Activated CD4-positive, alpha-beta memory T cell treated with anti-CD3 and anti-CD28 coated beads for 36 hours (primary cell): ENCODE measurements around the gene LACRT. TPM values are rescaled to one million over a fixed set of nuclear protein-coding genes. Genes with fewer than 3 reads are reported as not detected.

Experiments
- CTCF ChIA-PET: fragments of 350-600 bp; sonication (Branson Sonifier 250); formaldehyde crosslinking; loops from one replicate; lab custom pipeline; 2021; ENCODE audit warnings: antibody characterized with exemption, inconsistent platforms; lab: Charles Lee
- POLR2A ChIA-PET: fragments of 350-600 bp; sonication (Branson Sonifier 250); formaldehyde crosslinking; loops from one replicate; lab custom pipeline; 2021; ENCODE audit warnings: antibody characterized with exemption; lab: Charles Lee
- DNase-seq: peaks from one replicate; pipeline ENCODE4 v3.0.0-alpha.2; 2020
- H3K27ac Mint-ChIP-seq: one replicate; pipeline ENCODE4 v1.8.0; 2021; ENCODE audit warnings: mixed read lengths
- H3K27me3 Mint-ChIP-seq: one replicate; pipeline ENCODE4 v1.8.0; 2021; ENCODE audit warnings: mixed read lengths
- H3K36me3 Mint-ChIP-seq: one replicate; pipeline ENCODE4 v1.8.0; 2021; ENCODE audit warnings: mixed read lengths
- H3K4me1 Mint-ChIP-seq: one replicate; pipeline ENCODE4 v1.8.0; 2021; ENCODE audit warnings: low read depth, mixed read lengths
- H3K4me3 Mint-ChIP-seq: one replicate; pipeline ENCODE4 v1.8.0; 2021; ENCODE audit warnings: mild to moderate bottlenecking, mixed read lengths
- H3K9me3 Mint-ChIP-seq: one replicate; pipeline ENCODE4 v1.8.0; 2021; ENCODE audit warnings: mixed read lengths
- intact Hi-C: fragments of 100-400 bp; cut with micrococcal nuclease; formaldehyde crosslinking; loops from one replicate; pipeline ENCODE4 v1.15.1; 2023
- total RNA-seq, 2 experiments: library from RNA; stranded (reverse); gene quantifications; one replicate each; pipeline ENCODE4 v1.2.3, GENCODE V29; 2021

LACRT gene
- total RNA-seq, 2 experiments from 2014 or later = not detected

GRCh38 chr12:54631988-54632728, 2.5 kb downstream of the LACRT start:
- DNase-seq = no peak
- Mint-ChIP-seq H3K9me3 (peaks cover 10% of the 10 kb centered on the region), H3K4me1 (no peaks in the 10 kb centered on the region), H3K27ac (no peak overlapping the region), H3K27me3 (peaks cover 9% of the 10 kb centered on the region), H3K36me3 (peaks cover 3% of the 10 kb centered on the region), H3K4me3 (no peak overlapping the region)
- intact Hi-C loops = no loop called here
- CTCF ChIA-PET = no interaction called here
- POLR2A ChIA-PET = no interaction called here

DNA sequence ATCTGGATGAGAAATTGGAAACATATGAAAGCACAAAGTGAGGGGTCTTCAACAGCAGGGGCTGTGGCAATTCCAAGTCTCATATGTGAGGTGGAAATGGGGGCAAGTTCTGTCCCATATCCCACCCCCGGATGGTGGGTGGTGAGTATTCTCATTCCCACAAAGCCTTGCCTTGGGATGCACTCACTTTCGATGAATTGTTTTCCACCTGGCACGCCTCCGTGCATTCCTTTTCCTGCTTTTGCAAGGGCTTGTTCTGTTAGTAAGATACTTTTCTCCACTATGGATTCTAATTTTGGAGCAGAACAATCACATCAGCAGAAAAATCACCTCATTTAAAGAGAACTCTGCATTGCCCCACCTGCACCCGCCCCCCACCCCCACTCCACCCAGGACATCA, 3.1 kb downstream of the LACRT start:
- Mint-ChIP-seq H3K4me1 (no peaks in the 10 kb centered on the region), H3K27ac (no peak overlapping the region), H3K9me3 (peaks cover 16% of the 10 kb centered on the region), H3K4me3 (no peak overlapping the region), H3K36me3 (peaks cover 3% of the 10 kb centered on the region), H3K27me3 (peaks cover 15% of the 10 kb centered on the region)
- intact Hi-C loops = no loop called here
- POLR2A ChIA-PET = no interaction called here
- no peak for DNase-seq
- CTCF ChIA-PET = interaction anchor here (0.9 to 1.7 kb wide), 2 partner anchors 27 to 35 kb away, joined by 3 to 4 read pairs; no protein-coding TSS in a partner anchor

DNA sequence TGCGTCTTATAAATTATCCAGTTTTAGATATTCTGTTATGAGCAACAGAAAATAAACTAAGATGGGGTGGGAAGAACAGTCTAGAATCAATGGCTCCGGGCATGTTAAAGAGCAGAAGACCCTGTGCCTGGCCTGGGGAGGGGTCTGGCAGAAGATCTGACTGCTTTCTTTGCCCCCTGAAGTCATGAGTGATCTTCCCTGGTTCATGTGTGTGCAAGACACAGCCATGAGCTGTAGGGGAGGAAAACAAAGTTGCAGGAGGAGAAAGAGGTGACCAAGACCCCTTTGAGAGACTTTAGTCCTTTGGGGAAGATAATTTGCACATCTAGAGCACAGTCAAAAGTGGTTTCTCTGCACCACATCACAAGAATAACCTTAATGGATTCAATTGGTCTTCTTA, 4.8 kb downstream of the LACRT start:
- Mint-ChIP-seq H3K4me3 (no peak overlapping the region), H3K9me3 (peaks cover 16% of the 10 kb centered on the region), H3K27ac (no peak overlapping the region), H3K36me3 (peaks cover 3% of the 10 kb centered on the region), H3K27me3 (peaks cover 17% of the 10 kb centered on the region), H3K4me1 (no peaks in the 10 kb centered on the region)
- intact Hi-C loops = no loop called here
- ChIA-PET POLR2A (no interaction called here), CTCF (interaction anchor here (1.7 kb wide), 1 partner anchor 33 kb away, joined by 4 read pairs; no protein-coding TSS in a partner anchor)
- DNase-seq = no peak

DNA sequence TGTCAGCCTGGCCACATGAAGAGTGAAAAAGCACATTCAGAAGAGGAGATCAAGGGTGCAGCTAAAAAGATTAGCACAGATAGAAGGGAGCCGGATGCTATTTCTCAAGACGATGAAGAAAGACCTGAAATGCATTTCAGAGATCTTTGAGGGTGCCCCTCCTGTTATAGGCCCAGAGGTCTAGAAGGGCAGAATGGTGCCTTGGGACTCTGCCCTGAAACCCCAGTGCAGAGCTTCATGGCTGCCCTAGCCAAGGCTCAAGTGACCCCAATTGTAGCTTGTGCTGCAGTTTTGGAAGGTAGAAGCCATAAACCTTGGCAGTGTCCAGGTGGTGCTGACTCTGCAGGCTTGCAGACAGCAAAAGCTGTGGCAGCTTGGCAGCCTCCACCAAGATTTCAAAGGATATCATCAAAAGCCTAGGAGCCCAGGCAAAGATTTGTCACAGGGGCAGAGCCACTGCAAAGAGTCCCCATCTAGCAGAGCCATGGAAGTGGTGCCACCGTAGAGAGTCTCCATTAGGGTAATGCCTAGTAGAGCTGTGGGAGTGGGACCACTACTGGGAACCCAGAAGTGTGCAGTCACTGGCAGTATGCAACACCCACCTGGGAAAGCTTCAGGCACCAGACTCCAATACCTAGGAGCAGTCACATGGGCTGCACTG, 6.4 kb downstream of the LACRT start:
- H3K27ac Mint-ChIP-seq = no peak overlapping the region
- H3K9me3 Mint-ChIP-seq = peaks cover 16% of the 10 kb centered on the region
- H3K36me3 Mint-ChIP-seq = peaks cover 3% of the 10 kb centered on the region
- peaks cover 24% of the 10 kb centered on the region for H3K27me3 Mint-ChIP-seq
- no peak for DNase-seq
- no peaks in the 10 kb centered on the region for H3K4me1 Mint-ChIP-seq
- ChIA-PET CTCF (interaction anchor here (1.4 kb wide), 1 partner anchor 48 kb away, joined by 3 read pairs; no protein-coding TSS in a partner anchor), POLR2A (no interaction called here)
- intact Hi-C loops = no loop called here
- H3K4me3 Mint-ChIP-seq = no peak overlapping the region

- Mint-ChIP-seq H3K27me3 (peaks cover 28% of the 10 kb centered on the region), H3K27ac (no peak overlapping the region), H3K4me1 (no peaks in the 10 kb centered on the region), H3K36me3 (peaks cover 3% of the 10 kb centered on the region), H3K9me3 (peaks cover 16% of the 10 kb centered on the region), H3K4me3 (no peak overlapping the region)
- no peak for DNase-seq
- POLR2A ChIA-PET = no interaction called here
- intact Hi-C loops = no loop called here
- CTCF ChIA-PET = no interaction called here
Measured at GRCh38 chr12:54627304-54627703, 7.4 kb downstream of the LACRT start.

DNA sequence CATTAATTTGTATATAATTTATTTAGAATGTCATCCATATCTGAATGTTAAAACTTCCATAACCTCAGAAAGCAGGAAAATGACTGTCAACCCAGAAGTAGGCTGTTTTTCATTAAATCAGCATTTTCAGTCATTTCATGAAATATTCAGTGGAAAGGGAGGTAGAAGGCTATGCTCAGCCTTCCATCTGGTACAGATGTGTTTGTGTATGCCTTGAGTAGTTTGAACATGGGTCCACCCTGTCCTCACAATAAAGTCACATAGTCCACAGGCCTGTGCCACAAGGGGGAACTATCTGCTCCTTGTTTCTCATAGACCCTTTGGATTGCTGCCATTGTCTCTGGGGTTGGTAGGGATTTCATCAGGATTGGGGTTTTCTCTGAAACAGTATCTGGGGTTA, 9.1 kb downstream of the LACRT start:
- DNase-seq = no peak
- H3K27me3 Mint-ChIP-seq = peaks cover 29% of the 10 kb centered on the region
- ChIA-PET POLR2A (no interaction called here), CTCF (no interaction called here)
- intact Hi-C loops = no loop called here
- peaks cover 16% of the 10 kb centered on the region for H3K9me3 Mint-ChIP-seq
- peaks cover 3% of the 10 kb centered on the region for H3K36me3 Mint-ChIP-seq
- no peak overlapping the region for H3K4me3 Mint-ChIP-seq
- H3K27ac Mint-ChIP-seq = no peak overlapping the region
- H3K4me1 Mint-ChIP-seq = no peaks in the 10 kb centered on the region

DNA sequence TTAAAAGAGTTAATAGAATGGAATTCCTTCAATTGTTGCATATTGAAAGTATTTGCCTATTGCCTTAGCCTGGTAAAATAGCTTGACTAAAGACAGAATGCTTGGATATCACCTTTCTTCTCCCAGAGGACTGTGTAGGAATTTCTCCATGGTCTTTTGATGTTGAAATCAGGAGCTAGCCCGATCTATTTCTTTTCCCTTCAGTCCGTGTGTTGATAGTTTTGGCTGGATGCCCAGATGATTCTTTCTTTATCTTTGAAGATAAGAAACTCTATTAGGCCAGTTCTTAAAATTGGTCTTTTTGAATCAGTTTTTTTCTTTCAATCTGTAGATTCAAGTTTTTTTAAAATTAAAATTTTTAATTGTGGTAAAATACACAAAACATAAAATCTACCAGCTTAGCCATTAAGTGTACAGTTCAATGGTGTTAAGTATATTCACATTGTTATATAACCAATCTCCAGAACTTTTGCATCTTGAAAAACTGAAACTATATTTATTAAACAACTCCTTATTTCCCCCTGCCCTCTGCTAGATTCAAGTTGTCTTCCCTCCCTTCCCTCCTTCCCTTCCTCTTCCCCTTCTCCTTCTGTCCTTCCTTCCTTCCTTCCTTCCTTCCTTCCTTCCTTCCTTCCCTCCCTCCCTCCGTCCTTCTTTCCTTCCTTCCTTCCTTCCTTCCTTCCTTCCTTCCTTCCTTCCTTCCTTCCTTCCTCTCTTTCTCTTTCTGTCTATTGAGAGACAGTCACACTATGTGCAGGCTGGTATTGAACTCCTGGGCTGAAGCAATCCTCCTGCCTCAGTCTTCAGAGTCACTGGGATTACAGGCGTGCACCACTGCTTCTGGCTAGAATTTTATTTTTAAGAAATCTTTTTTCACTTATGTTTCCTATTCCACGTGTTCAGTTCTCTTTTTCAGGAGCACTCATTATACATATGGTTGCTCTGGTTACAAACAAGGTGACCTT, 10.1 kb downstream of the LACRT start:
- CTCF ChIA-PET = interaction anchor here (0.8 kb wide), 1 partner anchor 18 kb away, joined by 3 read pairs; no protein-coding TSS in a partner anchor
- no peak overlapping the region for H3K27ac Mint-ChIP-seq
- peaks cover 3% of the 10 kb centered on the region for H3K36me3 Mint-ChIP-seq
- H3K27me3 Mint-ChIP-seq = peaks cover 31% of the 10 kb centered on the region
- DNase-seq = no peak
- no peaks in the 10 kb centered on the region for H3K4me1 Mint-ChIP-seq
- H3K9me3 Mint-ChIP-seq = peaks cover 16% of the 10 kb centered on the region
- H3K4me3 Mint-ChIP-seq = no peak overlapping the region
- intact Hi-C loops = no loop called here
- POLR2A ChIA-PET = no interaction called here

GRCh38 chr12:54622463-54623183, 12.1 kb downstream of the LACRT start:
- peaks cover 32% of the 10 kb centered on the region for H3K27me3 Mint-ChIP-seq
- ChIA-PET CTCF (interaction anchor here (0.7 kb wide), 1 partner anchor 376 kb away, joined by 3 read pairs; no protein-coding TSS in a partner anchor), POLR2A (no interaction called here)
- peaks cover 10% of the 10 kb centered on the region for H3K9me3 Mint-ChIP-seq
- peaks cover under 1% of the 10 kb centered on the region for H3K36me3 Mint-ChIP-seq
- intact Hi-C loops = no loop called here
- no peak overlapping the region for H3K4me3 Mint-ChIP-seq
- DNase-seq = no peak
- no peak overlapping the region for H3K27ac Mint-ChIP-seq
- no peaks in the 10 kb centered on the region for H3K4me1 Mint-ChIP-seq

GRCh38 chr12:54616933-54617680, 17.6 kb downstream of the LACRT start:
- no peak for DNase-seq
- CTCF ChIA-PET = no interaction called here
- Mint-ChIP-seq H3K27ac (no peak overlapping the region), H3K36me3 (no peaks in the 10 kb centered on the region), H3K4me1 (no peaks in the 10 kb centered on the region), H3K27me3 (peaks cover 36% of the 10 kb centered on the region), H3K4me3 (no peak overlapping the region), H3K9me3 (no peaks in the 10 kb centered on the region)
- intact Hi-C loops = no loop called here
- POLR2A ChIA-PET = no interaction called here

GRCh38 chr12:54612225-54612750, 22.4 kb downstream of the LACRT start:
- Mint-ChIP-seq H3K4me1 (no peaks in the 10 kb centered on the region), H3K36me3 (no peaks in the 10 kb centered on the region), H3K27me3 (peaks cover 36% of the 10 kb centered on the region), H3K27ac (no peak overlapping the region), H3K9me3 (no peaks in the 10 kb centered on the region), H3K4me3 (no peak overlapping the region)
- ChIA-PET POLR2A (no interaction called here), CTCF (interaction anchor here (2.0 kb wide), 1 partner anchor 16 kb away, joined by 4 read pairs; no protein-coding TSS in a partner anchor)
- DNase-seq = no peak
- intact Hi-C loops = no loop called here

- H3K27ac Mint-ChIP-seq = no peak overlapping the region
- H3K9me3 Mint-ChIP-seq = no peaks in the 10 kb centered on the region
- ChIA-PET POLR2A (no interaction called here), CTCF (no interaction called here)
- intact Hi-C loops = no loop called here
- no peak overlapping the region for H3K4me3 Mint-ChIP-seq
- H3K4me1 Mint-ChIP-seq = no peaks in the 10 kb centered on the region
- peaks cover 32% of the 10 kb centered on the region for H3K27me3 Mint-ChIP-seq
- no peaks in the 10 kb centered on the region for H3K36me3 Mint-ChIP-seq
- no peak for DNase-seq
Measured at GRCh38 chr12:54611715-54612149, 23.0 kb downstream of the LACRT start.
